ENCODE measurements around the gene UBA1. TPM values are rescaled to one million over a fixed set of nuclear protein-coding genes. Genes with fewer than 3 reads are reported as not detected.

The UBA1 gene
- total and polyA plus RNA-seq, 2 of the 8 experiments (the other 6 are each of a cell fraction or from before 2014, with no cell fraction given) = 313 to 458 TPM

DNA sequence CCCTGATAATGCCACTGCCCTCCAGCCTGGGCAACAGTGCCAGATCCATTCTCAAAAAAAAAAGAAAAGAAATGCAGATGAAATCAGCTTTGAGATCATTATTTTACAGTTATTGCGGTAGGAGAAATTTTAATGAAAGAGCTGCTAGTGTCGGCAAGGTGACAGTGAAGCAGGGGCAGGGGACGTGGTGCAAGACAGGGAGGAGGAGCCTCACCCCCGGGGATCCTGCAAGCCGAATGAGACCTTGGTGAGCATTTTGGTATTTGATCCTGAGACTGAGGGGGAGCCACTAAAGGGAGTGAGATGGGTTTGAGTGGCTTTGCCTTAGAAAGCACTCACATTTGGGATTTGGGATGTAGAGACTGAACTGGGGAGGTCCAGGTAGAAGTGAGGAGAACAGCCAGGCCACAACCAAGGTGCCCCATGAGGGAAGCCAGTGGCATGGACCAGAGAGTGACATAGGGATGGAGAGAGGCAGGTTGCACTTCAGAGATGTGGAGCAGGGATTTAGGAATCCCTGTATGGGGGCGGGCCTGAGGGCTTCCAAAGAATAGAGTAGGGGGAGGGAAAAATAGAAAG is 25.0 kb upstream of the UBA1 start:
- Histone ChIP-seq H4K20me1 (replicated peaks in 1 of 2; ENCODE audit: control insufficient read depth in 1 of 2, insufficient read depth in 2 of 2, low read length in 2 of 2) (peaks cover 0 to 2% of the 10 kb centered on the region in 2 experiments), H2BK120ac (replicated peaks; ENCODE audit: low read depth, low read length) (no peak overlapping the region), H3K9ac (replicated peaks in 1 of 4; ENCODE audit: extremely low read depth in 1 of 4, low read depth in 3 of 4, low read length in 3 of 4) (no peak overlapping the region), H4K5ac (ENCODE audit: insufficient read length, low read depth, low read length) (no peak overlapping the region), H2BK5ac (ENCODE audit: low read depth, low read length) (no peak overlapping the region), H2AFZ (ENCODE audit: low read length) (no peak overlapping the region), H3K4me3 (ENCODE audit: extremely low read depth in 1 of 4, insufficient read depth in 2 of 4, low read depth in 3 of 4, low read length in 4 of 4) (no peak overlapping the region), H3K27me3 (replicated peaks in 1 of 4; ENCODE audit: control insufficient read depth in 3 of 4, extremely low read depth in 1 of 4, insufficient read depth in 3 of 4, low read length in 3 of 4) (no peaks in the 10 kb centered on the region), H4K8ac (ENCODE audit: extremely low read depth, insufficient read depth, low read length) (no peak overlapping the region), H3K9me3 (ENCODE audit: insufficient read depth in 2 of 2, low read depth in 1 of 2, low read length in 1 of 2) (no peaks in the 10 kb centered on the region), H3K4me2 (ENCODE audit: insufficient read depth in 1 of 2, low read depth in 2 of 2, low read length in 2 of 2) (no peak overlapping the region), H2BK12ac (ENCODE audit: low read depth, low read length) (no peak overlapping the region), H3K56ac (replicated peaks; ENCODE audit: insufficient read length, low read depth, low read length) (no peak overlapping the region), H3K23me2 (ENCODE audit: low read depth, low read length) (no peaks in the 10 kb centered on the region), H3K23ac (ENCODE audit: insufficient read length) (no peak overlapping the region), H2BK15ac (ENCODE audit: low read length) (no peak overlapping the region), H3K4ac (replicated peaks; ENCODE audit: insufficient read length, low read depth, low read length) (no peak overlapping the region), H3K4me1 (replicated peaks in 1 of 4; ENCODE audit: control insufficient read depth in 3 of 4, insufficient read depth in 4 of 4, low read length in 3 of 4) (no peaks in the 10 kb centered on the region), H2BK20ac (ENCODE audit: low read length) (no peak overlapping the region), H3K79me1 (ENCODE audit: low read depth, low read length) (no peaks in the 10 kb centered on the region; the same call in 1 of the 2 replicates), H2AK5ac (ENCODE audit: low read depth, low read length) (no peak overlapping the region), H3K79me2 (ENCODE audit: control insufficient read depth in 1 of 2, insufficient read depth in 2 of 2, low read length in 2 of 2) (peaks cover 0 to 5% of the 10 kb centered on the region in 2 experiments; a peak in 2 of 4 replicates), H3K18ac (ENCODE audit: extremely low read depth, low read length) (no peak overlapping the region), H3K27ac (ENCODE audit: low read depth, low read length) (no peak overlapping the region), H4K91ac (replicated peaks; ENCODE audit: insufficient read length, low read length) (no peak overlapping the region), H3K14ac (ENCODE audit: insufficient read length) (no peak overlapping the region), H3K36me3 (ENCODE audit: control insufficient read depth in 2 of 4, insufficient read depth in 4 of 4, low read length in 3 of 4) (peaks cover 0 to 13% (median 6%) of the 10 kb centered on the region in 4 experiments; a peak in 2 of 8 replicates)
- 93% methylated on average over 6 of the region's 6 CpGs; no CpG with 5 or more reads in 1 of the 2 experiments for WGBS, 2 experiments (ENCODE audit: extremely low coverage in 1 of 2, insufficient coverage in 1 of 2, insufficient read length in 1 of 2, insufficient replicate concordance in 2 of 2, low coverage in 1 of 2, low lambda C conversion rate in 2 of 2, missing lambda C conversion rate in 1 of 2)
- no peak for TF ChIP-seq SP1 (IDR thresholded peaks at IDR 0.05; ENCODE audit: low read depth, low read length)
- TF ChIP-seq, protein P1, sequence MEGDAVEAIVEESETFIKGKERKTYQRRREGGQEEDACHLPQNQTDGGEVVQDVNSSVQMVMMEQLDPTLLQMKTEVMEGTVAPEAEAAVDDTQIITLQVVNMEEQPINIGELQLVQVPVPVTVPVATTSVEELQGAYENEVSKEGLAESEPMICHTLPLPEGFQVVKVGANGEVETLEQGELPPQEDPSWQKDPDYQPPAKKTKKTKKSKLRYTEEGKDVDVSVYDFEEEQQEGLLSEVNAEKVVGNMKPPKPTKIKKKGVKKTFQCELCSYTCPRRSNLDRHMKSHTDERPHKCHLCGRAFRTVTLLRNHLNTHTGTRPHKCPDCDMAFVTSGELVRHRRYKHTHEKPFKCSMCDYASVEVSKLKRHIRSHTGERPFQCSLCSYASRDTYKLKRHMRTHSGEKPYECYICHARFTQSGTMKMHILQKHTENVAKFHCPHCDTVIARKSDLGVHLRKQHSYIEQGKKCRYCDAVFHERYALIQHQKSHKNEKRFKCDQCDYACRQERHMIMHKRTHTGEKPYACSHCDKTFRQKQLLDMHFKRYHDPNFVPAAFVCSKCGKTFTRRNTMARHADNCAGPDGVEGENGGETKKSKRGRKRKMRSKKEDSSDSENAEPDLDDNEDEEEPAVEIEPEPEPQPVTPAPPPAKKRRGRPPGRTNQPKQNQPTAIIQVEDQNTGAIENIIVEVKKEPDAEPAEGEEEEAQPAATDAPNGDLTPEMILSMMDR (IDR thresholded peaks at IDR 0.05; ENCODE audit: control extremely low read depth in 1 of 3, insufficient read depth in 1 of 3, low read depth in 1 of 3, low read length in 3 of 3) = no peak
- no peak for TF ChIP-seq KDM5A (IDR thresholded peaks at IDR 0.05; ENCODE audit: low read length)
- TF ChIP-seq RNF2 (IDR thresholded peaks at IDR 0.05; ENCODE audit: borderline replicate concordance, low read depth, low read length, missing control alignments, poor library complexity, severe bottlenecking) = no peak
- TF ChIP-seq KDM1A (IDR thresholded peaks at IDR 0.05; ENCODE audit: borderline replicate concordance, low read length) = no peak
- FAIRE-seq (no peak), DNase-seq (ENCODE audit: low read depth in 1 of 2, low spot score in 2 of 2) (no peak)
- CTCF ChIA-PET (ENCODE audit: partially characterized antibody) = no interaction called here
- POLR2A ChIA-PET (ENCODE audit: partially characterized antibody) = no interaction called here

Data from H1 (cell line).